ENCODE results near the gene ACVR2A.
A peak's percentile ranks its signal among the peaks of the same experiment; 100 is the strongest.

The ACVR2A gene

DNA sequence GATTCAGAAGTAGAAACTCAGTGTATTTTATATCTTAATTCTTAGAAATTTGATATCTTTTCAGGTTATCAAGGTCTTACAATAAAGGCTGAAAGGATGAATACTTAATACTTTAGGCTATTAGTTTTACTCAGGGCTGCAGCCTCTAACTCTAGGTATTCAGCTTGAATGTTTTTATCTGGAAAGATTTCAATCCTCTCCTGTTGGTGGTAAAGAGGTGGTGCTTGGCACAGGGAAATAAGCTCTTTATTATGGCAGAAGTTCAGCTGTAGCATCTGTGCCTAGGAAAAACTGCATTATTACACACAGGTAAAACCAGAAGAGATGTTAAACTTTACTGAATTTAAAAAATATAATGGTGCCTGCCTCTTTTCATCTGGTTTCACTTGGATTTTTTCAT, 11.1 kb downstream of the ACVR2A start:
- no peak for DNase-seq

DNA sequence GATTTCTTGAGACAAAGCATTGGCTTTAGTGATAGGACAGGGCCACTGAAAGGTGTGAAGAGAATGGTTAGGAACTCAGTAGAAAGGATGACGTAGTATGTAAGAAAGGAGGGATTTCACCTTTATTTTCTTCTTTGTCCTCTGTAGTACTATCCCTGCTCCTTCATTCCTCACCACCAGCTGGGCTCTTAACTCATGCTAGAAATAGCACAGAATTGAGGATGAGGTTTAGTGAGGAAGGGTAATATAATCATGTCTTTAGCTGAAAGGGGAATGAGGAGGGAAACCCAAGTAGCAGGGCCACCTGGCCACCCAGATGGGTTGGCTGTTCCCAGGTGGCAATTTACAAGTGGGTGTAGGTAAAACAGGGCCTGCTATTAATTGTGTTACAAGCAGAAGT, 15.2 kb downstream of the ACVR2A start:
- DNase-seq, result no peak

DNA sequence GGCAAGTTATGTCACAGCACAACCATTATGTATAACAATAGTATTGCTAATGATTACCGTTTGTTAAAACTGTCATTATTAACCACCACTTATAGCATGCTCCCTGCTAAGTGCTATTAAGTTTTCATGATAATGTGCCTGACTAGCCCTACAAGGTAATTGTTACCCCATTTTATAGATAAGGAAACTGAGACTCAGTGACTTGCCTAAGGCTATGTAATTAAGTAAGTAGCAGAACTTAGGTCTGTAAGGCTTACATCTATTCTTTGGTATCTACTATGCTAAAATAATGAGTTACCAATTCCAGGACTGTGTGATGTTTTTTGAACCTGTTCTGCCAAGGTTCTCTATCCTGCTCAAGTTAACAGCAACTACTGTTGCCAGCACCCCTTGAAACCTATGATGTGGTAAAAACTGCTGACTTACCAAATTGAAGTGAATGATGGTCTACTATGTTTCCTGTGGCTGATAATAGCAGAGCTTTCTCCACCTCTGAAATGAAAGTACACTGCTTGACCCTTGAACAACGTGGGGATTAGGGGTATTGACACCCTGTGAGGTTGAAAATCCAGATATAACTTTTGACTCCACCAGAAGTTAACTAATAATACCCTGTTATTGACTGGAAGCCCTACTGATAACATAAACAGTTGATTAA, 18.2 kb downstream of the ACVR2A start:
- DNase-seq, result no peak

DNA sequence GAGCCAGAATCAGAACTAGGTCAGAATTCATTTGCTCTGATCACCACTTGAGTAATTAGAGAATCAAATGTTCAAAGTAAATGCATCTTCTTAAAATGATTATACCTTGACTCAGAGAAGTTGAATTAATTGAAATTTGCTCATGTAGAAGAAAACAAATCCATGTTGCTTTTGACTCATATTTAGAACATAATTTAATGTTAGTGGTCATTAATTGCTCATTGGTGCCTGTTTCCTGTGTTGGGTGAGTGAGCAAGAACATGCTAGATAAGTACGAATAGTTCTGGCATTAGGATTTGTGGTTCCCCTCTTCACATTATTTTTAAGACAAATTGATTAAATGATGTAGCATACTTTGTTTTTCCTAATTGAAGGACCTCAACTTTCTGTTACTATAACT, 19.0 kb downstream of the ACVR2A start:
- no peak for DNase-seq

DNA sequence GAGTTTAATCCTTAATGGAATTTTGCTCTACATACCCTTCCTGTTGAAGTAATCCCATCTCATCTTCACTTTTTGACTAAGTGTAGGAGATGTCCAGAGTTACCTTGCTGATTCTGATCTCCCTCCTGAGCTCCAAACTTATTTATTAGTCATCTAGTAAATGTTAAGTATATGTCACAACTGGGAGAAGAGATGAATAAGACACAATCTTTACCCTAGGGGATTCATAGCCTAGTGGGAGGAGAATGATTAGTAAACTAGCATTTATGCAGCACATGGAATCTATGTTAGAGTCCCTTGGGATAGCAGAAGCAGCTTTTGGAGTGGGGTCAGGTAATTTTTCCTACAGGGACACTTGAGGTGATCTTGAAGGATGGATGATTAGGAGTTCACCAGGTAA, 20.7 kb downstream of the ACVR2A start:
- DNase-seq, result no peak

DNA sequence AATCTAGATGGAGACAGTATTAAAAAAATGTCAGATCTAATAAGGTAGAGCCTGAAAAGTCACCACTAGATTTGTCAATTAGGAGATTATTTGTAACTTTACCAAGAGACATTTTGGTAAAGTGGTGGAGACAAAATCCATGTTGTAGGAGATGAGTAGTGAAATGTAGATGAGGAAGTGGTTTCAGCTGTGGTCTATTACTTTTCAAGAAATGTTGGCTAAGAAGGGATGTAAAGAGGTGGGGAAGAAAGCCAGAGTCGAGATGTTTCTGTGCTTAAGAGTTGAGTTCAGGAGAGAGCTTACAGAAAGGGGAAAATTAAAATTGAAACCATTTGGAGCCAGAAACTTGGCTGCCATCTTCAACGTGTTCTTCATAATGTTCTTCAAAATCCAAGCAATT, 22.2 kb downstream of the ACVR2A start:
- peak; percentile 48 for DNase-seq

DNA sequence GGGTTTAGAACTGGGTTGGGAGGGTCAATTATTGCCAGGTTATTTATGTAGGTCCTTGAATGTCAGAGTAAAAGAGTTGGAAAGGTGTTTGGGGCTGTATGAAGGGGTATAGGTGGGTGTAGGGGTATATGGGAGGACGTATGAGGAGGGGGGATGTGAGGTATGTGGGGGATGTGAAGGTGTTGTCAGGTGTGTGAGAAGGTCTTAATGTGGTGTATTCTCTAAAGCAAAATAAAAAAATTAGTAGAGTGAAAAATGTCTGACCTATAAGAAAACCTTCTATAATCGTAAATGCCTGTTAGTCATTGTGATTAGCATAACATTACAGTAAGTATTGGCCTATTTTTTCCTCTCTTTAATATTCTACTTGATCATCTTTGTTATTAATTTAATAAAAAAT, 25.1 kb downstream of the ACVR2A start:
- DNase-seq, result no peak

DNA sequence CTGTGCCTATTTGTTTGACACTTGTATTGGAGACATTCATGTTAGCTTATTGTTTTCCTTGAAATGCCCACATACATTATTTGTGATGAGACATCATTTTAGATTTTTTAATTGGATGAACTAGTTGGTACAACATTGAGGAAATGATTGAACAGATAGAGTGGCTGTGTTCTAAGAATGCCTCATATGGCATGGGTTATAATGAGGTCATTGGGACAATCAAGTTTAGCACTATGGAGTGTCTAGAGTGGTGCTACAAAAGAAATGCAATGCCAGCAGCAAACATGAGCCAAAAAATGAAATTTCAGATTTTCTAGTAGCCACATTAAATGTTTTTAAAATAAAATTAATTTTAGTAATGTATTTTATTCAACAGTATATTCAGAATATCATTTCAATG, 28.1 kb downstream of the ACVR2A start:
- DNase-seq, result no peak

DNA sequence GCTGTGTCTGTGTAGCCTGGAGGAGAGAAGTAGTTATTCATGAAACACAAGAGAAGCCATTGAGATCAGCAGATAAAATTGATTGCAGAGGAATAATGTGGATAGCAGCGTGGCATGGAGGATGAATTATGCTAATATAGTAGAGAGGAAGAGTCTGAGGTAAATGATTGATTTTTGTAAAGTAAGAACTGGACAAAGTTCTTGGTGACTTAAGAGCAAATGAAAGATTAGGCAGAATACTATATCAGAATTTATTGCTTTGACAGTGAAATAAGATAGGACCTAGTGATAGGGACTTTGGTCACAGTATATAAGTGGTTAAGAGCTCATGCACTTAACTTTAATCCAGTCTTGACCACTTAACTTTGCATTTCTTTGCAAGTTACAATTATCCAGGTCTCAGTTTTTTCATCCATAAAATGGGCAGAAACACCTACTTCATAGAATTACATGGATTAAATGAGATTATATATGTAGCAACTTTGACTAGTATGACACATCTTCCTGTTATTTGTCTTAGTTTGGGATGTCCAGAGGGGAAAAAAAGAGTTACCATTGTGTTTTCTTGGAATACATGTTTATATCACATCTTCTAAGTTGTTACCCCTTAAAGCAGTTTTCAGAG, 29.1 kb downstream of the ACVR2A start:
- DNase-seq, result no peak

DNA sequence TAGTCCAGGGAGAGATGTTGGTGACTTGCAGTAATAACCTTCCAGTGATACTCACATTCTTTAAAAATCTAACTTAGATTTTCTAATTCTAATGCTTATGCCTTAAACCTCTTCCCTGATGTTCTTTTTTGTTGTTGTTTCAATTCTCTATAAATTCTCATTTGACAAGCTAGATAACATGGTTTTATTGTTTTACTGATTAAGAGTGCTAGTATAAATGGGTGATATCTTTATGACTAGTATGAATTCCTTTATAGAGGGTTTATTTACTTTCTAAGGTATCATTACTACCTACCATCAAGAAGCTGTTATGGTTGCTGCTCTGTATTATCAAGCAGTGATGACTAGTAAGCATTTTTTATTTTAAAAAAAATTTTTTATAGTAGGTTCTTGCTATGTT, 35.0 kb downstream of the ACVR2A start:
- no peak for DNase-seq

DNA sequence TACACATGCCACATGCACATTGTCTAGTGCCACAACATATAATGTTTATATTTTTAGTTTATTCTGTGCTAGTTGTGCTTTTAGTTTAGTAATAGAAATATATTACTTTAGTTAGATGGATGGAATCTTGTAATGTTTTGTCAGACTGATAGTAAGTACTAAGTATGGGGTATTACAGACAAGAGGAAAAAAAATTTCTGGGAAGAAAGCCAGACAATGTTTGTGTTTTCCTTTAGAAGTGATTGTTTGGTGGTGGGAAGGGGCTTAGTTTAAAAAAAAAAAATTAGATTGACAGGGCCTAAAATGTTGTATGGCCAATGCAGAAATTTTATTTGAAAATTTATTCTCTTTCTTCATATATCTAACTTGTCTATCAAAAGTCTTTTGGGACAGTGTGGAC, 37.8 kb downstream of the ACVR2A start:
- DNase-seq, result no peak

DNA sequence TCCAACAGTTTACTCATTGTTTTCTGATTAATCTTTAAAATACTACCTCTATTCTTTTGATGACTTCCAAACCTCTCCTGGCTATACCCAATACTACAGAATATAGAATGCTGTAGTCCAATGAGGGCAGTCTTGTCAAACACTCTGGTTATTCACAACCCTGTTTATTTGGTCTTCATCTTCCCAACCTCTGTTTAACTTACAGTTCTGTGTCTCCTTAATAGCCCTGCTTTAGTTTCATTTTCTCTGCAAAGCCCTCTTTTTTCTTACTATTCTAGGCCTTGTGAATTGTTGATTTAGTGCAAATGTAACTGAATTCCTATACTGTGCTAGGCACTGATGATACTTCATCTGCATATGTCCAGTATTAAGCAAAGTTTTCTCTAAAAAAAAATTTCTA, 40.0 kb downstream of the ACVR2A start:
- no peak for DNase-seq

DNA sequence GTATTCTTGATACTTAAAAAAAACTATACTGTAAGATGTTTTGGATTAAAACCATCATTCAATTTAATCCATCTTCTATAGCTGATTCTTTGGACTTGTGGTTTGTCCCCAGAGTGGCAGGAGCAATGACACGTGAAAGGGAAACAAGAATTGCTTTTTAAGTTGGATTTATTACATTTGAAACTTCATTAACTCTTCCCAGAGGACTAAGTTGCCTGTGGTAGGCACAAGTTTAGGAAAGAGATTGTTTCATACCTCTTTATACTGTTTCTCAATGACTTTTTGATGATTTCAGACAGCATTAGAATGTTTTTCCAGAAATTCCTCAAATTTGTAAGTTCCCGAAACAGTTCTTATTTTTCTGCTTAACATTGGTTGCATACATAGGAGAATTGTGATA, 41.3 kb downstream of the ACVR2A start:
- DNase-seq, result no peak

DNA sequence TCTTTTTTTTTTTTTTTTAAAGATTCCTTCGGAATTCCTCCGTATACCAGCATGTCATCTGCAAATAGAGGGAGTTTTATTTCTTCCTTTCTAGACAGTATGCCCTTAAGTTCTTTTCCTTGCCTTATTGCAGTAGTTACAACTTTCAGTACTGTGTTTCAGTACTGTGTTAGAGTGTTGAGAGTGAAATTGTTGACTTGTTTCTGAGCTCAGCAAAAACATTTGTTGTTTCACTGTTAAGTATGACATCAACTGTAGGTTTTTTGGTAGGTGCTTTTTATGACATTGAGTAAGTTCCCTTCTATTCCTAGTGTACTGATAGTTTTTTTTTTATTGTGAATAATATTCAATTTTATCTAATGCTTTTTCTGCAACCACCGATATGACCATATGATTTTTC, 43.9 kb downstream of the ACVR2A start:
- DNase-seq, result peak; percentile 16

DNA sequence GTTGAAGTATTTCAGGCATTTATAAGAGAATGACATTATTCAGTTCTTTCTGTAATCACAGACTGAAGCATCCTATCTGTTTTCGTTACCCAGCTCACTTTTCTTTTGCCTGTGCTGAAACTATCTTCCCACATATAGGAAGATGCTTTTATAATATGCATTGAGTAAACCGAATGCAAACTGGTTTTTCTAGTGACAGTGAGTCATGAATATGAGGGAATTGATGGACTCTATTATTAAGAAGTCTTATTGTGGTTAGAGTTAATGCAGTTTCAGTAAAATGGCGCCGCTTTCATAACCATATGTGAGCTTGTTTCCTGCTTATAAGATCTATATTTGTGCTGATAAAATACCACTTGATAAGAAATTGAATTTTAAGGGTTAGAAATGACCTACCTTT, 59.2 kb downstream of the ACVR2A start:
- DNase-seq, result no peak

DNA sequence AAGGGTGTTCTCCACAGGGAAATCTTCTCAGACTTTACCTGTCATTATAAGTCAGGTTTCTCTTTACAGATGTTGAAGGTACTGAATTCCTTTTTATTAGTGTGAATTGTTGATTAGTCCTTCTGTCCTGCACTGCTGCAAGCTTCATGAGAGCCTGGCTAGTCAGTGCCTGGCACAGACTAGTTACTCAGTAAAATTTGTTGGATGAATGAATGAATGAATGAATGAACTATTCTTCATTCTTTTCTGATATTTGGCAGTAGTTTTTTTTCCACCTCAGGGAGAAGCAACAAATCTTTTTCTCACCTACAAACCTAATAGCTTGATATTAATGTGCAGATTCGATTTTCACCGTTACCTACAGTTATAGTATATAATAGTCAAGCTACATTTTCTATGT, 64.3 kb downstream of the ACVR2A start:
- no peak for DNase-seq

DNA sequence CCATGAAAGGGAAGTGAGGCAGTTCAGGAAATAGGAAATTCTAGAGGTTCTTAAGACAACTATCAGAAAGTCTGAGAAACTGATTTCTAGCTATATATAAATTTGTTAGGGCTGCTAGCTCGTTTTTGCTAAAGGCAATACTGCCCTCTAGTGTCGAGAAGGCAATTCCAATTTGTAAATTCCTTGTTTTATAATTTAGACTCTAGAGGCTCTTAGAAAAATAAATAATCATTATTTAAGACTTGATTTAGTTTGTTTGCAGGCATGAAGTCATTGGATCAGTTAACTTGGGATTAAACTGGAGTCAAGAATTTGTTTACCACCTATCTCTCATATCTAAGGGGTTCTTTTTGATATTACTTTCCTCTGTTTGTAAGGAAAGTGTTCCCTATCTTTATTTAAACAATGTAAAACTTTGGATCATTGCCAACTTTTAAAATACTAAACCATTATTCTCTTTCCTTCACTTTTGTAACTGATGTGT, 66.2 kb downstream of the ACVR2A start:
- peak; percentile 75 for DNase-seq

DNA sequence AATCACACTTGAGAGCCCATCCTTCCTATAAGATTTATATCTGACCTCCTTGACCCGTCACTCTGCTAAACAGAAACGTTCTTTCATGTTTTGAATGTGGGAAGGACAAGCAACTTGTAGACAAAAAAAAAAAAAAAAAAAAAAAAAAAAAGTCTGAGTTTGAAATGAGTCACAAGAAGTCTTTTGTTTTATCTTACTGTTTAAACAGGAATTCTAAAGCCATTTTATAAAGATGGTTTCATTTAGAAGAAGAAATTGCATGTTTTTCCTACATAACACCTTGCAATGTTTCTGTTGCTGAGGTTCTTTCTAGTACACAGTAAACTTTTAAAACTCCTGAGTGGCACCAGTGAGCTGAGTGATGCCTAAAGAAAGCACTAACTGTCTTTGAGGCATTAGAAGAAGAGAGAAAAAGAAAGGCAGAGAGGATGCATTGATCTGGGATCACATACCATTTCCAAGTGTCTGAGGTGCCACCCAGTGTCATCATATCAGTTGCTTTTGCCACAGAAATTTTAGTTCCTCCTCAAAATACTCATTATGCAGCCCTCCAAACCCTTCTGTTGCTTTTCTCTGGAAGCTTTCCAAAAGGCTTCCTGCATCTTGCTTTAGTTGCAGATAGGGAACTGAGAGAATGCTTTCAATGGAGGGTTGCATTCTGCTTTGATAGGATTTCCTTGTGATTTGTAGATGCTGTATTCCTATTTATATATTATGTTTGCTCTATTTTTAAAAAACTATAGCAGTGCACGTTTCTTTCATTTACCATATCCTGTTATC, 69.1 kb downstream of the ACVR2A start:
- peak; percentile 64 for DNase-seq

DNA sequence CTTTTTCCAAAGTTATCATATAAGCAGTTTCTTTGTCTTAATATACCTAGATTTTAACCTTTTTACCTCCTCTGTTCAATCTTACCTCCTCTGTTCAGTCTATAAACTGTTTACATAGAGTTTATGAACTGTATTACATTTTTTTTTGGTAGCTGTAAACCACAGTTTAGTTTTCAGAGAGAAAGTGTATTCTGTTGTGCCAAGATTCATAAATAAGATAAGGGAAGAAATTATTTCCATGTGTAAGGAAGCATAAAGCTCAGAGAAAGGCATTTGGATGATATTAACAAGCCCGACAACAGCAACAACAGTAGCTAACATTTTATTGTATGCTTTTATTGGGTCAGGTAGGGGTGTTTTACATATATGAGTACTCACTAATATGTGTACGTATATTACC, 71.2 kb downstream of the ACVR2A start:
- DNase-seq, result no peak

DNA sequence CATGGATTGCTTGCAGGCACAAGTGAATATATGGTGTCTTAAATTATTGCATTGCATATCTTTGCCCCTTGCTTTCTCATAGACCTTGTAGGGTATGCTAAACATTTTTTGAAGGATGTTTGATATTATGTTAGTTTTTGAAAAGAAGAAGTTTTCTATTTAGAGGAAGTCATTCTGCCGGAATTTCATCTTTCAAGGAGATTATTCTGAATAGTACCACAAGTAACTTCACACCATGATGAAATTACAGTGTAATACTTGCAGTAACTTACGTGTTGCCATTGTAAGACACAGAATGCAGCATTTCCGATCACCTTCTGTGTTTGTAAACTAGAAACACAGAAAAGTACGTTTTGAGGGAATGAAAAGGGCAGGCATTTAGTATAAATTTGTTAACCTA, 71.9 kb downstream of the ACVR2A start:
- DNase-seq, result peak; percentile 10

DNA sequence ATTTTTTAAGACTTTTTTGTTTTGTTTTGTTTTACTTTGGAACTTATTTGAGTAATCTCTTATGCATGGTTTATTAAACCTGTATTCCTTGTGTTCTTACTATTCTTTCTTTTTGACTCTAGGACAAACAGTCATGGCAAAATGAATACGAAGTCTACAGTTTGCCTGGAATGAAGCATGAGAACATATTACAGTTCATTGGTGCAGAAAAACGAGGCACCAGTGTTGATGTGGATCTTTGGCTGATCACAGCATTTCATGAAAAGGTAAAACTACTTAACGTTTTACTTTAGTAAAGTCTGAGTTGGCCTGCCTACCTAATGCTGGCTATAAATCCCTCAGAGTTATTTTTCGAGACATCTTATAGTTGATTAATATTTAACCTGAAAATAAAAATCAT, 72.3 kb downstream of the ACVR2A start:
- DNase-seq, result no peak

DNA sequence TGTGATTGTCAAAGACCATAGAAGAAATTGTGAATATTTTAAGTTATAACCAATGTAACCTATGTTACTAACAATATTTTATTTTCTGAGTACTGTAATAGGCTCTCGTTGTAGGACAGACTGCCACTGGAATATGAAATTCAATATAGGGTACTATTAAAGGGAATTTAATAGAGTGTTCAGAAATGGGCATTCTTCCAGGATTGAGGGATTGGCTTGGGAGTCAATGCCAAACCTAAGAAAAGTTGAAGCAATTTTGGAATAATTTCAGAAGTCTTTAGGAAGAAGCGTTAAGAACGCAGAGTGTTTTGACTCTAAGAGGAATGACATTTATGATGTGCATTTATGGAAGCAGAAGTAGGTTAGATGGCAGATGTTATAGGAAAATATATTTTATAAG, 79.0 kb downstream of the ACVR2A start:
- no peak for DNase-seq

DNA sequence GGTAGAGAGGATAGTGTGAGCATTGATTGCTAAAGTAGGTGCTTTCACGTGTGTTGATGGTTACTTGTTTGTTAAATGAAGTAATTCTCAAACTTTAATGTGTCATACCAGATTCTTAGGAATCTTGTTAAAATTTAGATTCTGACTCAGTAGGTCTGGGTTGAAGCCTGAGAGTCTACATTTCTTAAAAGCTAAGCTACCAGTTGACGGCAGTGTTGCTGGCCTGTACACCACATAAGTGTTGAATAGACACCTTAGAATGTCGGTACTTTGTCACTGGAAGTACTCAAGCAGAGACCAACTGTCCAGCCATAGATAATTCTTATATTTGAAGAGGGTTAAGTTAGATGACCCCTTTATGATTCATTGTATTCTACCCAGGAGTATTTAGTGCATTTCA, 79.8 kb downstream of the ACVR2A start:
- no peak for DNase-seq

DNA sequence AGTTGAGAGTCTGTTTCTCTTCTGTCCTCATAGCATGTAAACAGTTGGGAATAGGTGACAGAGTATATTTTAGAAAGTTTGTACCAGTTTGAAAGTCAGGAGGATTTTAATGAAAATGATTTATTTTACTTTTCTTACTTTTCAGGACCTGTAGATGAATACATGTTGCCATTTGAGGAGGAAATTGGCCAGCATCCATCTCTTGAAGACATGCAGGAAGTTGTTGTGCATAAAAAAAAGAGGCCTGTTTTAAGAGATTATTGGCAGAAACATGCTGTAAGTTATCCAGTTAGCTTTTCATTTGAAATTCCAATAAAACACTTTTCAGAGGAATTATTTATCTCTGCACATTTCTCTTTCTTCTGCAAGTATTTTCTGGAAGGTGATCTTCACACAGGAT, 81.1 kb downstream of the ACVR2A start:
- DNase-seq, result no peak
